CD4-positive, alpha-beta T cell treated with Interleukin-17A for 1 hour (primary cell): ENCODE results near the gene FRMPD4.
"Not testable (repeated sequence)": the region's sequence is repeated elsewhere in the genome, so short reads cannot be mapped to it uniquely, and the experiment has no call there.

ENCODE experiments used
- DNase-seq: peaks from one replicate; pipeline ENCODE4 v3.0.0-alpha.2; 2020

FRMPD4 gene

GRCh38 chrX:12138361-12139313 lies at the start of gene FRMPD4:
TSS of gene FRMPD4 (plus strand) at chrX:12138473. CDS start at chrX:12138972, 499 bp downstream.
- no peak for DNase-seq

- DNase-seq, result no peak
Measured at GRCh38 chrX:12089740-12090139, 48.5 kb upstream of the FRMPD4 start.

DNA sequence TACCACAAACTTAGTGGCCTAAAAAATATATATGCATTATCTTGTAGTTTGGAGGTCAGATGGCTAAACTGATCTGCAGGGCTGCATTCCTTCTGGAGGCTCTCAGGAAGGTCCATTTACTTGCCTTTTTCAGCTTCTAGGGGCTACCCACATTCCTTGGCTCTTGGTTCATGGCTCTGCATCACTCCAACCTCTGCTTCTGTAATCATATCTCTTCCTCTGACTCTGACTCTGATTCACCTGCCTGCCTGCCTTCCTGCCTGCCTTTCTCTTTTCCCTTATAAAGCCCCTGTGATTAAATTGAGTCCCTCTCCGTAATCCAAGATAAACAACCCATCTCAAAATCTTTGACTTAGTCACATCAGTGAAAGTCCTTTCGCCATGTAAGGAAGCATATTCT lies 25.0 kb upstream of the FRMPD4 start:
- DNase-seq, result no peak

DNA sequence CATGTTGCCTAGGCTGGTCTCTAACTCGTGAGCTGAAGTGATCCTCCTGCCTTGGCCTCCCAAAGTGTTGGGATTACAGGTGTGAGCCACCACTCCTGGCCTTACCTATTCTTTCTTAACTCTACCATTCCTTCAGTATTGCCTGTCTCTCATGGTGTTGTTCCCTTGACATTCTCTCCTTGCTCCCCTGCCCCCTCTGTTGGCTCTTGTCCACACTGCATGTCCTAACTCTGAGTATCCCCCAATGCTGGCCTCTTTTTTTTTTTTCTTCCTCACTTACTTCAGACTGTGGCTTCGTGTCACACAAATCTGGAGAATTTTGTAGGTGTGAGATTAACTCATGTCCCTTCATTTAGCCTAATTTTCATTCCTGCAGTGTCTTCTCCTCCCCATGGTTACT lies 22.9 kb upstream of the FRMPD4 start:
- DNase-seq, result no peak

GRCh38 chrX:12118134-12118533 lies 20.1 kb upstream of the FRMPD4 start:
- no peak for DNase-seq

DNA sequence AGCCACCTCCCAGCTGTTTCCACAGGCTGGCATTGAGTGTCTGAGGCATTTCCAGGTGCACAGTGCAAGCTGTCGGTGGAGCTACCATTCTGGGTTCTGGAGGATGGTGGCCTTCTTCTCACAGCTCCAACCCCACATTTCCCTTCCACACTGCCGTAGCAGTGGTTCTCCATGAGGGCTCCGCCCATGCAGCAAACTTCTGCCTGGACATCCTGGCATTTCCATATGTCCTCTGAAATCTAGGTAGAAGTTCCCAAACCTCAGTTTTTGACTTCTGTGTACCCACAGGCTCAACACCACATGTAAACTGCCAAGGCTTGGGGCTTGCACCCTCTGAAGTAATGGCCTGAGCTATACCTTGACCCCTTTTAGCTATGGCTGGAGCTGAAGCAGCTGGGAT lies 10.3 kb upstream of the FRMPD4 start:
- DNase-seq, result no peak

DNA sequence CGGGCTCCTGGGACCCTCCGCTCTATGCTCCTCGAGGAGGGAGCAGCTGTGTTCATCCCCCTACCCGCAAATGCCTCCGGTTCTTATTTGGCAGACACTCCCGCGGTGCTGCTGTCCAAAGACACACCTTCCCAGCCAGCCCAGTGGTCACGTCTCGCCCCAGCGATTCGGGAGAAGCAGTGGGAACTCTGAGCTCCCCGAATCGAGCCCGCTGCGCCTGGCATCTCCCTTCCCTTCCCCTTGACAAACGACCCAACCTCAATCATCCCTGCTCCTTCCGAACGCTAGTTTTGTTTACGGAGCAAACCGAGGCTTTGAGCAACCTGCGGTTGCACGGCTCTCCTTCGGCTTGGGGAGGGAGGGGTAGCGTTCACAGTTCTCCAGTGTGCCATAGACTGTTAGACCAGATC lies 317 bp upstream of the FRMPD4 start:
- DNase-seq, result no peak

DNA sequence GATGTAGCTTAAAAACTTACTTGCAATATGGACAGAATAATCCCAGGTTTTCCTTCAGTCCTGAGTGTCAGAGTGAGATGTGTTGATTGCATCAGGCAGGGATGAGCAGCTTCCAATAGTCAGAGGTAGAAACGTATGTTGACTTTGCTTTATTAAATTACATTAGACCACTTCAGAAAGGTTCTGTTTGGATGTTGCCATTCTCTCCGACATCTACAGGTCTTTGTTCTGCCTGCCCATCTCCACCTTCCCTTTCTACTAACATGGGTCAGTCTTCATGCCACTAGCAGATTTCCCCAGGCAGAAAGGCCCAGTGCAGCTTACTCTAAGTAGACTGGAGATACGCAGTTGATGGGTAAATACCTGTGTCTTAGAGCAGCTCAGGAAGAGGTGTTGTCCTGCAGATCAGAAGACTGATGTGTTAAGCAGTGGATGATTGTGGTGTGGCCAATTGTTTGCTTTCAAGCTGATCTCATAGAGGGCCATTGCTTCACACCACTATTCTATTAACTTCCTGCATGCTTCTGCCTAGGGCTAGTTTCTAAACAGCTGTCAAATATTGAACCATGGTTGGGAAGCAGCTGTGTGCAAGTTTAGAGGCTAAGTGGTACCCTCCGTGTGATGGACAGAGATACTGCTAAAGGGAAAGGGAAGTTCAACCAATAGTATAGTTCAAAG lies 1.8 kb downstream of the FRMPD4 start:
- no peak for DNase-seq

- no peak for DNase-seq
Measured at GRCh38 chrX:12141511-12141910, 3.2 kb downstream of the FRMPD4 start.

DNA sequence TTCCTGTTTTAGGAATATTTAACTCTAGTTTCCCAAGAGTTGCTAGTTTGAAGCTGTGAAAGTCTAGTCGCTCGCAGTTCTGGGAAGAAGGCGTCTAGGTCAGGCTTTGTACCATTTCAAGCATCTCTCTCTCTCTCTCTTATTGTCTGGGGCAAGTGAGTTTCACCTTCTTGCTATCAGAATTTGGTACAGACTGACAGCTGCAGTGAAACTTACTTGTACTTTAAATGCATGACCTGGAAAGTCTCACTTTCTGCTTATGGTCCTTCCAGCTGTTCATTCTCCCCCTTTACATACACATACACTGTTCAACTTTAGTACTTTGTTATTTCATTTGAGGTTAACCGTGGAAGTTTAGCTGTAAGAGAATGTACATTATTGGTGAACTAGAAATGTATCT lies 4.4 kb downstream of the FRMPD4 start:
- no peak for DNase-seq

DNA sequence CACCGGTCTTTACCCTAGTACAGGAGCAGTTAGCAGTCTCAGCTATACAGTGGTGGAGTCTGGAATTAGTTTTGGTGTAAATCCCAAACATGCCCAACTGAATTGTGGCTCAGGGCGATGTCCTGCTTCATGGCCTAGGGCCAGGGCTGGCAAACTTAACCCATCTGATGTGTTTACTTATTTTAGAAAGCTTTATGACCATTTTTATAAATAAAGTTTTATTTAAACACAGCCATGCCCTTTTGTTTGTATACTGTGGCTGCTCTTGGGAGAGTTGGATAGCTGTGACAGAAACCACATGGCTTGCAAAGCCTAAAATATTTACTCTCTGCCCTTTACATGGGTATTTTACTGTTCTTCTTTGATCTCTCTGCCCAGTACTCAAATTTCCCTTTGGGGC lies 7.1 kb downstream of the FRMPD4 start:
- DNase-seq, result no peak

DNA sequence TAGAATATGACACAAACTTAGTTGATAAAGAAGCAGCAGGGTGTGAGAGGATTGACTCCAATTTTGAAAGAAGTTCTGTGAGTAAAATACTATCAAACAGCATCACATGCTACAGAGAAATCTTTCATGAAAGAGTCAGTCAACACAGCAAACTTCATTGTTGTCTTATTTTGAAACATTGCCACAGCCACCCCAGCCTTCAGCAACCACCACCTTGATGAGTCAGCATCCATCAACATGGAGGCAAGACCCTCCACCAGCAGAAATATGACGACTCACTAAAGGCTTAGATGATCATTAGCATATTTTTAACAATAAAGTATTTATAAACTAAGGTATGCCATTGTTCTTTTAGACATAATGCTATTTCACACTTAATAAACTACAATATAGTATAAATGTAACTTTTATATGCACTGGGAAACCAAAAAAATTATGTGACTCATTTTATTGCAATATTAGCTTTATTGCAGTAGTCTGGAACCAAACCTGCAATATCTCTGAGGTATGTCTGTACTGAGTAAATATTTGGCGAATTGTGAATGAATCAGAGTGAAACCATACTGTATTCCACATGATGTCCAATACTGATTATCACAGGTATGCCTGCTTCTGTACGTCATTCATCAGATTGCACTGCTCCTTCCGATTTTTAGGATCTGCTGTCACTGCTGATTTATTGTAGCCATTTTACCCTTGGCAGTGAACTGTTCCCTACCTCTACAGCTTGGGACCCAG lies 11.6 kb downstream of the FRMPD4 start:
- no peak for DNase-seq

DNA sequence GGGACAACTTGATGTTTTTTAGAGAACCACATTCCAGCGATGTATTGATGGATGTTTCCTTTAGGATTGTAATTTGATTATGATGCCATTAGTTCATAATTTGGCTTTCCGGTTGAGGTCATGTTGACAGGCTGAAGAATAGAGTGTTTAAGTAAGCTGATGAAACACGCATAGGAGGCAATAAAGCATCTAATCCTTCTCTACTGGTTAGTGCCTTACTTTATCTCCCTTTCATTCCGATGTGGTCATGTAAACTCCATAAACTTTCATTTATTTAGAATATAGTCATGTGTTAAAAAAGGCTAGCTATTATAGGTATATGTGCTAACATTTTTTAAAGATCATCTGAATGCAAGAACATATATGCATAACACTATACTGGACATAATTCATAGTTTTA lies 15.0 kb downstream of the FRMPD4 start:
- DNase-seq, result no peak

GRCh38 chrX:12153741-12154140 lies 15.5 kb downstream of the FRMPD4 start:
- no peak for DNase-seq

- DNase-seq, result no peak
Measured at GRCh38 chrX:12159799-12160198, 21.5 kb downstream of the FRMPD4 start.

DNA sequence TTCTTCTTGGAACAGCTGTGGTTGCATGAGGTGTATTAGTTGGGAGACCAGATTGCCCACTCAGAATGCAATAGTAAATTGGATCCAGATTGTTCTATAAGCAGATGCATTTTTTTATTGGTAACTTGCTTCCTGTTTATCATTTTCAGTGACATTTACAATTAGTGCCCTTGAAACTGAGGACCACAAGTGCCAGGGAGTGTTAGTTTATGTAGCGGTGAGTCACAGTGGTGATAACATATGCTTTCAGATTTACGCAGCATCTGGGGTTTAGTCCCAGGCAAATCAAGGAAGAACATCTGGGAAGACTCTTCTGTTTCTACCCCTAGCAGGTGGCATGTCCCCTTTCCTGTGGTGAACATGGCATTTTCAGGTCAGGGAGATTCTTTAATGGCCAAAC lies 24.1 kb downstream of the FRMPD4 start:
- no peak for DNase-seq

GRCh38 chrX:12164180-12164579 lies 25.9 kb downstream of the FRMPD4 start:
- not testable (repeated sequence) for DNase-seq

DNA sequence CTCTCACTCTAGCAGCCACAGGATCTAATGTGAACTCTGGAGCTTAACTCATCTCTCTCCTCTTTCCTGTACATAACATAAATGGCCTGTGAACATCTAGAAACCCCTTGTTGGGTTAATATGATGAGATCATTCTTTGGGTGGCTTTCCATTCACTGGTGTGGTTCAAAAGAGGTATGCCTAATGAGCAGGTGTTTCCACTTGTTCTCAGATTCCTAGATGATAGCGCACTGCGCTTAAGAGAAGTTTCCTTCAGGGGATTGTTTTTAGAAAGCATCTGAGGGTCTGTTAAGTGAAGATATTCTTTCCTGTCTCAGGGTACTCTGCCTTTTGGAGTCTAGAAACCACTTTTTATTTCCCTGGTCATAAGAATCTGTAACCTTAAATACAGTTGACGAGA lies 32.5 kb downstream of the FRMPD4 start:
- DNase-seq, result no peak

- DNase-seq, result no peak
Measured at GRCh38 chrX:12174358-12174757, 36.1 kb downstream of the FRMPD4 start.

DNA sequence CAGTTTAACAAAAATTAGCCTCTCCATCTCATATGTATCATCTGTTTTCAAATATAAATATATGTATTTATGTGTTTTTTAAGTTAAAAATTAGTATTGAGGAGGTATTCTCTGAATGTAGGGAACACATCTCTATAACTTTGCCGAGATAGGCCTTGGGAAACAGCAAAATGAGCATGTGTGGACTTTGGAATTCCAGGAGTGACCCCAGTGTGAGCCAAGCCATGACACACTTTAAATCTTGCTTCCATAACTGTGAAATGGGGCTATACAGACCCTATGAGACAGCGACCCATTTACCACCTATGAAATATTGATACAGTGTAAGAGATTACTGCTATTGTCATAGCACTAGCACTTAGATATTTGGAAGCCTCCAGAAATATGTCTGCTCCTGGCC lies 58.8 kb downstream of the FRMPD4 start:
- no peak for DNase-seq

GRCh38 chrX:12206413-12206812 lies 68.1 kb downstream of the FRMPD4 start:
- DNase-seq, result no peak

- DNase-seq, result no peak
Measured at GRCh38 chrX:12210196-12210815, 72.0 kb downstream of the FRMPD4 start.

DNA sequence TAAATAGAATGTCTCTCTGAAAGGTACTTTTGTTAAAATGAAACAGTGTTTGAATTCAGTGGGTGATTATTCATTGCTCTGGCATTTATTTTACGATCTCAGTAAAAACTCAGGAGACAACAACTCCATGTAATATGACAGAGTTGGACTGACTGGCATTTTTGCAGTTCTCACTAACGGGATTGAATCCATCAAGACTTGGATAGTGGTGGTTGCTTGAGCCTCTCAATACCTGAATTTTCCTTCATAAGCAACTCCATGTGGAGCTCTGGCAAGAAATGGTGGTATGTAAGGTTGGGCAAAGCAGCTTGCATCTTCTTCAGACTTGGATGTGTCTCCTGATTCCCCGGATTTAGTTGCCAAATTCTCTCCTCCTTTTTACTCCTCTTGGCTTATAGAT lies 72.7 kb downstream of the FRMPD4 start:
- no peak for DNase-seq
